Gastrocnemius medialis (tissue), 4 donors: ENCODE data around the gene PCSK1N.

Experiments
- CTCF ChIP-seq, 5 experiments: fragments of 450-650 bp in 3 of 5; fragments of 200-600 bp in 2 of 5; sonication (generic) in 2 of 5; IDR thresholded peaks in 4 of 5; conservative IDR thresholded peaks in 1 of 5; 1 replicate in 4 of 5; 2 replicates in 1 of 5; pipeline ENCODE4 v1.5.1; 2016 to 2019; ENCODE audit warnings: antibody characterized with exemption in 5 of 5, mild to moderate bottlenecking in 3 of 5, moderate library complexity in 3 of 5
- POLR2A ChIP-seq, 2 donors: fragments of 450-650 bp; IDR thresholded peaks; one replicate each; pipeline ENCODE4 v1.6.1; 2017; ENCODE audit warnings: antibody characterized with exemption in 2 of 2, mild to moderate bottlenecking in 2 of 2, moderate library complexity in 2 of 2

GRCh38 chrX:48786341-48786800, 49.0 kb downstream of the PCSK1N start, which contains the start of gene GATA1:
- TF ChIP-seq CTCF (IDR thresholded peaks at IDR 0.05 in 4 of 5, conservative IDR thresholded peaks at IDR 0.05 in 1 of 5): no peak
- no peak for TF ChIP-seq POLR2A (IDR thresholded peaks at IDR 0.05)
